ENCODE data around the gene GPR158. TPM values are rescaled to one million over a fixed set of nuclear protein-coding genes. Genes with fewer than 3 reads are reported as not detected.

The GPR158 gene
- total and polyA plus RNA-seq, 4 donors, result 0.03 to 0.08 TPM; not detected in 2

- peaks cover 0 to 9% (median 1%) of the 10 kb centered on the region in 4 donors for H3K9me3 ChIP-seq (ENCODE audit: control insufficient read depth in 4 of 4, low read length in 3 of 4)
- H3K27ac ChIP-seq (ENCODE audit: low read depth in 1 of 2, low read length in 2 of 2), result no peak overlapping the region
- no peak for DNase-seq (ENCODE audit: low spot score)
- H3K4me1 ChIP-seq (ENCODE audit: control insufficient read depth in 4 of 4, insufficient read depth in 4 of 4, low read length in 3 of 4), result no peaks in the 10 kb centered on the region
- no peak overlapping the region for H3K9ac ChIP-seq (ENCODE audit: low read depth in 1 of 2, low read length in 2 of 2)
- no peaks in the 10 kb centered on the region for H3K36me3 ChIP-seq (ENCODE audit: control insufficient read depth in 4 of 4, insufficient read depth in 3 of 4, low read depth in 1 of 4, low read length in 3 of 4)
- 57% methylated on average over 4 of the region's 4 CpGs for WGBS
- TF ChIP-seq RAD21 (IDR thresholded peaks at IDR 0.05) (no peak), GABPA (IDR thresholded peaks at IDR 0.05 in 1 of 2, conservative IDR thresholded peaks at IDR 0.05 in 1 of 2) (no peak), CTCF (IDR thresholded peaks at IDR 0.05; ENCODE audit: low read depth, low read length, missing input control) (no peak)
- H3K27me3 ChIP-seq (ENCODE audit: control insufficient read depth in 4 of 4, insufficient read depth in 4 of 4, low read length in 3 of 4), result no peaks in the 10 kb centered on the region
- no peak overlapping the region for H3K4me3 ChIP-seq (ENCODE audit: low read depth in 1 of 3, low read length in 3 of 3)
Measured at GRCh38 chr10:25483999-25484398, 309.2 kb downstream of the GPR158 start.

- WGBS, result 74% methylated on average over 5 of the region's 5 CpGs
- H3K27me3 ChIP-seq (ENCODE audit: control insufficient read depth in 4 of 4, insufficient read depth in 4 of 4, low read length in 3 of 4), result no peaks in the 10 kb centered on the region
Measured at GRCh38 chr10:25487266-25487665, 312.5 kb downstream of the GPR158 start.

More at GRCh38 chr10:25487266-25487665, 312.5 kb downstream of the GPR158 start:
- H3K4me1 ChIP-seq (ENCODE audit: control insufficient read depth in 4 of 4, insufficient read depth in 4 of 4, low read length in 3 of 4), result no peaks in the 10 kb centered on the region
- no peak overlapping the region for H3K4me3 ChIP-seq (ENCODE audit: low read depth in 1 of 3, low read length in 3 of 3)
- peaks cover 0 to 9% (median 1%) of the 10 kb centered on the region in 4 donors for H3K9me3 ChIP-seq (ENCODE audit: control insufficient read depth in 4 of 4, low read length in 3 of 4)
- DNase-seq (ENCODE audit: low spot score), result no peak
- TF ChIP-seq GABPA (IDR thresholded peaks at IDR 0.05 in 1 of 2, conservative IDR thresholded peaks at IDR 0.05 in 1 of 2) (no peak), SP1 (IDR thresholded peaks at IDR 0.05) (no peak), YY1 (IDR thresholded peaks at IDR 0.05) (no peak), FOXA2 (IDR thresholded peaks at IDR 0.05) (no peak), FOXA1 (IDR thresholded peaks at IDR 0.05) (no peak), RAD21 (IDR thresholded peaks at IDR 0.05) (no peak), REST (IDR thresholded peaks at IDR 0.05) (no peak), CTCF (IDR thresholded peaks at IDR 0.05; ENCODE audit: low read depth, low read length, missing input control) (no peak), HNF4A (conservative IDR thresholded peaks at IDR 0.05) (no peak)
- no peak overlapping the region for H3K27ac ChIP-seq (ENCODE audit: low read depth in 1 of 2, low read length in 2 of 2)
- no peak overlapping the region for H3K9ac ChIP-seq (ENCODE audit: low read depth in 1 of 2, low read length in 2 of 2)
- H3K36me3 ChIP-seq (ENCODE audit: control insufficient read depth in 4 of 4, insufficient read depth in 3 of 4, low read depth in 1 of 4, low read length in 3 of 4), result no peaks in the 10 kb centered on the region
